DND-41 (cell line): Measurements from ENCODE around the gene TMEM231.

Experiments used
- CTCF ChIP-seq: IDR thresholded peaks from 2 replicates; pipeline ENCODE4 v1.5.1; 2012; ENCODE audit warnings: borderline replicate concordance, low read length, moderate library complexity, mild to moderate bottlenecking; ENCODE audit not compliant: poor library complexity, severe bottlenecking; ENCODE audit errors: extremely low read depth
- EZH2 ChIP-seq: IDR thresholded peaks from 3 replicates; pipeline ENCODE4 v1.6.1; 2012; ENCODE audit warnings: borderline replicate concordance, low read depth, mild to moderate bottlenecking, moderate library complexity, low read length, inconsistent platforms; ENCODE audit not compliant: severe bottlenecking

GRCh38 chr16:75506574-75506973 lies 49.5 kb downstream of the TMEM231 start:
- TF ChIP-seq CTCF (no peak), EZH2 (no peak)
